SK-N-SH (cell line): ENCODE results near the gene METTL25B. TPM values are rescaled to one million over a fixed set of nuclear protein-coding genes. Genes with fewer than 3 reads are reported as not detected.

Experiments
- CTCF ChIA-PET: fragments of 300-600, 350-600 bp; formaldehyde crosslinking; extraction: SDS; loops from one replicate; lab custom pipeline; 2021; lab: Yijun Ruan, JAX
- POLR2A ChIA-PET: fragments of 350-600 bp; sonication (Branson Sonifier 250); formaldehyde crosslinking; extraction: SDS; loops from one replicate; lab custom pipeline; 2020; ENCODE audit warnings: antibody characterized with exemption, inconsistent platforms; lab: Yijun Ruan, JAX
- DNase-seq: peaks from one replicate; pipeline ENCODE4 v3.0.0; 2012
- H2AFZ ChIP-seq: fragments of 200-600 bp; sonication (generic); 2 replicates; pipeline ENCODE4 v1.8.1; 2016; ENCODE audit warnings: antibody characterized with exemption, mild to moderate bottlenecking, low read depth
- H3F3A ChIP-seq: fragments of 200-600 bp; sonication (generic); replicated peaks from 2 replicates; pipeline ENCODE3; 2016; ENCODE audit warnings: antibody characterized with exemption, mild to moderate bottlenecking; ENCODE audit not compliant: insufficient read depth
- H3K27ac ChIP-seq, 2 experiments: fragments of 200-500 bp in 1 of 2; fragments of 200-600 bp in 1 of 2; sonication (Bioruptor generic) in 1 of 2; sonication (generic), shearing (Covaris generic) in 1 of 2; 2 replicates each; pipeline versions ENCODE4 v1.5.1 to v1.6.1; 2014 to 2016; ENCODE audit warnings: low read depth in 2 of 2, inconsistent platforms in 1 of 2, low read length in 1 of 2, mild to moderate bottlenecking in 1 of 2, mixed read lengths in 1 of 2
- H3K27me3 ChIP-seq: fragments of 200-600 bp; sonication (generic), shearing (Covaris generic); 2 replicates; pipeline ENCODE4 v1.6.1; 2016; ENCODE audit warnings: mixed run types; ENCODE audit not compliant: insufficient read depth
- H3K36me3 ChIP-seq, 2 experiments: fragments of 200-500 bp in 1 of 2; fragments of 200-600 bp in 1 of 2; sonication (Bioruptor generic) in 1 of 2; sonication (generic) in 1 of 2; replicated peaks in 1 of 2; 2 replicates each; pipeline versions ENCODE3 to v1.5.1; 2014 to 2016; ENCODE audit warnings: low read length in 1 of 2, mild to moderate bottlenecking in 1 of 2; ENCODE audit not compliant: insufficient read depth in 2 of 2, control insufficient read depth in 1 of 2
- H3K4me1 ChIP-seq, 2 experiments: fragments of 200-500 bp in 1 of 2; fragments of 200-600 bp in 1 of 2; sonication (Bioruptor generic) in 1 of 2; sonication (generic), shearing (Covaris generic) in 1 of 2; 2 replicates each; pipeline versions ENCODE4 v1.5.1 to v1.6.1; 2014 to 2016; ENCODE audit warnings: low read depth in 1 of 2, low read length in 1 of 2, mixed run types in 1 of 2; ENCODE audit not compliant: insufficient read depth in 2 of 2, control insufficient read depth in 1 of 2
- H3K4me2 ChIP-seq: fragments of 200-600 bp; sonication (generic), shearing (Covaris generic); 2 replicates; pipeline ENCODE4 v1.6.1; 2017; ENCODE audit warnings: mixed run types
- H3K4me3 ChIP-seq, 2 experiments: fragments of 200-500 bp in 1 of 2; fragments of 200-600 bp in 1 of 2; sonication (Bioruptor generic) in 1 of 2; sonication (generic), shearing (Covaris generic) in 1 of 2; 2 replicates each; pipeline versions ENCODE4 v1.5.1 to v1.8.1; 2014 to 2016; ENCODE audit warnings: low read depth in 2 of 2, inconsistent platforms in 1 of 2, low read length in 1 of 2, mild to moderate bottlenecking in 1 of 2, mixed read lengths in 1 of 2, moderate library complexity in 1 of 2
- H3K79me2 ChIP-seq: fragments of 200-600 bp; sonication (generic); 2 replicates; pipeline ENCODE4 v1.8.1; 2017; ENCODE audit warnings: mild to moderate bottlenecking; ENCODE audit not compliant: insufficient read depth
- H3K9ac ChIP-seq: fragments of 200-600 bp; sonication (generic); 2 replicates; pipeline ENCODE4 v1.6.1; 2017; ENCODE audit warnings: mixed run types
- H3K9me2 ChIP-seq: fragments of 200-600 bp; sonication (generic); 2 replicates; pipeline ENCODE4 v1.6.1; 2017; ENCODE audit warnings: mixed run types
- H3K9me3 ChIP-seq: fragments of 200-600 bp; sonication (generic); 2 replicates; pipeline ENCODE4 v1.6.1; 2017; ENCODE audit warnings: mixed run types, mild to moderate bottlenecking, moderate library complexity
- H4K20me1 ChIP-seq: fragments of 200-600 bp; sonication (generic); 2 replicates; pipeline ENCODE4 v1.6.1; 2017; ENCODE audit warnings: mild to moderate bottlenecking, mixed run types; ENCODE audit not compliant: insufficient read depth
- FOSL2 ChIP-seq: IDR thresholded peaks from 2 replicates; pipeline ENCODE4 v1.4.0; 2012; ENCODE audit warnings: low read depth, mild to moderate bottlenecking, moderate library complexity, borderline replicate concordance
- GABPA ChIP-seq: IDR thresholded peaks from 2 replicates; pipeline ENCODE4 v1.4.0; 2012; ENCODE audit warnings: low read depth, mild to moderate bottlenecking
- MAX ChIP-seq: IDR thresholded peaks from 2 replicates; pipeline ENCODE4 v1.4.0; 2012; ENCODE audit warnings: low read depth
- NFIC ChIP-seq: IDR thresholded peaks from 2 replicates; pipeline ENCODE4 v1.4.0; 2012; ENCODE audit warnings: borderline replicate concordance
- POLR2AphosphoS5 ChIP-seq: IDR thresholded peaks from 2 replicates; pipeline ENCODE4 v1.6.1; 2012; ENCODE audit warnings: low read depth, low read length
- TCF12 ChIP-seq: IDR thresholded peaks from 2 replicates; pipeline ENCODE4 v1.4.0; 2012
- WGBS: methylation state at CpG from one replicate; pipeline ENCODE4 v1.1.6; 2017; ENCODE audit warnings: low lambda C conversion rate; 5-methylcytosine and 5-hydroxymethylcytosine counted together
- polyA plus RNA-seq, 3 experiments: library from polyadenylated mRNA; depleted of rRNA; stranded (reverse); fragments of >200 nt; gene quantifications; 2 replicates each; pipeline ENCODE4 v1.2.3, GENCODE V29; 2012
- TF ChIP-seq, protein P1 (sequence below): IDR thresholded peaks from 2 replicates; pipeline ENCODE4 v1.4.0; 2012; ENCODE audit warnings: low read depth, borderline replicate concordance
- TF ChIP-seq, protein P2 (sequence below): fragments of 150-350 bp; IDR thresholded peaks from 2 replicates; pipeline ENCODE4 v1.6.1; 2016; ENCODE audit warnings: mild to moderate bottlenecking, low read depth, low read length

METTL25B gene
- polyA plus RNA-seq, 1 of the 3 experiments (the other 2 are of a cell fraction): 20.1 TPM

GRCh38 chr1:156747742-156748669 lies 19.7 kb downstream of the METTL25B start:
- Histone ChIP-seq H3K27ac (peak overlapping the region; percentile 100), H3K4me2 (peak overlapping the region; percentile 88), H3K79me2 (peaks cover 83% of the 10 kb centered on the region), H3F3A (peaks cover 40% of the 10 kb centered on the region), H4K20me1 (no peaks in the 10 kb centered on the region), H3K9ac (peak overlapping the region; percentile 100), H3K4me3 (peak overlapping the region; percentile 78 to 98), H2AFZ (no peak overlapping the region), H3K4me1 (peaks cover 37 to 52% of the 10 kb centered on the region in 2 experiments), H3K36me3 (peaks cover 12 to 28% of the 10 kb centered on the region in 2 experiments), H3K9me2 (no peaks in the 10 kb centered on the region), H3K27me3 (no peaks in the 10 kb centered on the region), H3K9me3 (no peaks in the 10 kb centered on the region)
- ChIA-PET POLR2A (interaction anchor here (0.6 to 2.2 kb wide), 3 partner anchors 19 to 29 kb away, joined by 3 to 7 read pairs (median 4); partner anchors contain the start of genes ISG20L2, METTL25B and PRCC), CTCF (interaction anchor here (0.8 to 2.7 kb wide), 15 partner anchors 8 to 112 kb away, joined by 3 to 13 read pairs (median 3); partner anchors contain the start of genes NTRK1 and PRCC)
- WGBS: 24% methylated on average over 7 of the region's 8 CpGs
- DNase-seq: no peak
- TF ChIP-seq, protein P1, sequence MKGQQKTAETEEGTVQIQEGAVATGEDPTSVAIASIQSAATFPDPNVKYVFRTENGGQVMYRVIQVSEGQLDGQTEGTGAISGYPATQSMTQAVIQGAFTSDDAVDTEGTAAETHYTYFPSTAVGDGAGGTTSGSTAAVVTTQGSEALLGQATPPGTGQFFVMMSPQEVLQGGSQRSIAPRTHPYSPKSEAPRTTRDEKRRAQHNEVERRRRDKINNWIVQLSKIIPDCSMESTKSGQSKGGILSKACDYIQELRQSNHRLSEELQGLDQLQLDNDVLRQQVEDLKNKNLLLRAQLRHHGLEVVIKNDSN: no peak
- TF ChIP-seq TCF12: peak; percentile 89
- peak; percentile 52; the same call in 1 of the 2 replicates for TF ChIP-seq FOSL2
- TF ChIP-seq MAX: no peak

DNA sequence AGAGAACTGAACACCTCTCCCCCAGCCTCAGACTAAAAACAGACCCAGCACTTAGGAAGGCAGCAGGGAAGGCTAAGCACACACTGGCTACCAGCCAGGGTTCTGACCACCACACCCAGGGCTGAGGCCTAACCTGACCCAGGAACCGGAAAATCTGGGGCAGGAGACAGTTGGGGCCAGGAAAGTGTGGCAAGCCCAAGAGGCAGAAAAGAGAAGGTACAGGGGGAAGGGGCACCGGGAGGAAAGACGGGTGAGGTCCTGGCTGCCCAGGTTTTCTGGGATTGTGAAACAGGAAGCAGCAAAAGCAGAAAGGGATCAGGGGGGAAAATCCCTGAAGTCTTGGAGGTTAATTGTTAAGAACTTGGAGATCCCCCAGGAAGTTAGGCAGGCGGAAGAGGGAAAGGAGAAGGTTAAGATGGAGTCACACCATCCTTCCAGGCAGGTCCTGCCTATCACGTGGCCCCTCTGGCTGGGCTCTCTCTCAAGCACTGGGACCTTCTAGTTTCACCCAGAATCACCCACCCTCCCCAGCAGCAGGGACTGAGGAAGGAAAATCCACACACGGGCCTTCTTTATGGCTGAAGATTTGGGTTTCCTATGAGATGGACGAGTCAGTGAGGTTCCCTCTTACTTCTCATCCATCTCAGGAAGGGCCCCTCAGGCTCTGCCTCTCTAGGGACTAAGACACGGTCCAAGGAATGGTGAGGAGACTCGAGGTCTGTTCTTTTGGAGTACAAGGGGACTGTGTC lies 20.6 kb downstream of the METTL25B start:
- peaks cover 12 to 19% of the 10 kb centered on the region in 2 experiments for H3K36me3 ChIP-seq
- H2AFZ ChIP-seq: no peak overlapping the region; the same call in 1 of the 2 replicates
- peak overlapping the region; percentile 78 to 98 for H3K4me3 ChIP-seq
- peaks cover 37 to 56% of the 10 kb centered on the region in 2 experiments for H3K4me1 ChIP-seq
- TF ChIP-seq NFIC: peak; percentile 53
- TF ChIP-seq, protein P2, sequence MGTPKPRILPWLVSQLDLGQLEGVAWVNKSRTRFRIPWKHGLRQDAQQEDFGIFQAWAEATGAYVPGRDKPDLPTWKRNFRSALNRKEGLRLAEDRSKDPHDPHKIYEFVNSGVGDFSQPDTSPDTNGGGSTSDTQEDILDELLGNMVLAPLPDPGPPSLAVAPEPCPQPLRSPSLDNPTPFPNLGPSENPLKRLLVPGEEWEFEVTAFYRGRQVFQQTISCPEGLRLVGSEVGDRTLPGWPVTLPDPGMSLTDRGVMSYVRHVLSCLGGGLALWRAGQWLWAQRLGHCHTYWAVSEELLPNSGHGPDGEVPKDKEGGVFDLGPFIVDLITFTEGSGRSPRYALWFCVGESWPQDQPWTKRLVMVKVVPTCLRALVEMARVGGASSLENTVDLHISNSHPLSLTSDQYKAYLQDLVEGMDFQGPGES: no peak
- TF ChIP-seq, protein P1: peak; percentile 62; the same call in 1 of the 2 replicates
- no peak for TF ChIP-seq POLR2AphosphoS5
- peak; percentile 73 for TF ChIP-seq GABPA
- H3K9me3 ChIP-seq: no peaks in the 10 kb centered on the region
- peak overlapping the region; percentile 100 for H3K9ac ChIP-seq
- H3K27me3 ChIP-seq: no peaks in the 10 kb centered on the region
- H3K4me2 ChIP-seq: peak overlapping the region; percentile 88
- peak overlapping the region; percentile 100 for H3K27ac ChIP-seq
- WGBS: 14% methylated on average over 9 of the region's 9 CpGs
- H3K9me2 ChIP-seq: no peaks in the 10 kb centered on the region
- H3K79me2 ChIP-seq: peaks cover 88% of the 10 kb centered on the region
- DNase-seq: no peak
- CTCF ChIA-PET: interaction anchor here (1.0 to 3.9 kb wide), 5 partner anchors 22 to 111 kb away, joined by 4 to 30 read pairs (median 10); partner anchors contain the start of genes METTL25B and NTRK1
- POLR2A ChIA-PET: interaction anchor here (2.2 kb wide), 1 partner anchor 18 kb away, joined by 7 read pairs; the partner anchor contains the start of gene PRCC
- peaks cover 36% of the 10 kb centered on the region for H3F3A ChIP-seq
- H4K20me1 ChIP-seq: no peaks in the 10 kb centered on the region
